A673 (cell line): Measurements from ENCODE around the gene MAST4. TPM values are rescaled to one million over a fixed set of nuclear protein-coding genes. Genes with fewer than 3 reads are reported as not detected.

Experiments used
- BruUV-seq: library from RNA; stranded (reverse); fragments of 400-500 nt; replicated peaks from 2 replicates; lab custom pipeline; 2021; lab: Mats Ljungman, UMichigan
- CTCF ChIA-PET: fragments of 300-600 bp; sonication (Branson Sonifier 250); formaldehyde crosslinking; loops from one replicate; lab custom pipeline; 2022; ENCODE audit warnings: antibody characterized with exemption; lab: Charles Lee
- POLR2A ChIA-PET: fragments of 300-600 bp; sonication (Branson Sonifier 250); formaldehyde crosslinking; loops from one replicate; lab custom pipeline; 2022; ENCODE audit warnings: antibody characterized with exemption; ENCODE audit not compliant: low non-redundant PET; lab: Charles Lee
- DNase-seq: peaks from one replicate; pipeline ENCODE4 v3.0.0-alpha.2; 2015; ENCODE audit warnings: low spot score
- H3K27ac ChIP-seq: fragments of 200-600 bp; sonication (generic); 2 replicates; pipeline ENCODE4 v1.5.1; 2016; ENCODE audit warnings: mixed run types, low read depth, mild to moderate bottlenecking, mixed read lengths, antibody characterized with exemption, low read length; ENCODE audit not compliant: poor library complexity, severe bottlenecking
- H3K27me3 ChIP-seq: fragments of 200-600 bp; sonication (generic); replicated peaks from 2 replicates; pipeline ENCODE4 v1.6.1; 2017; ENCODE audit warnings: mixed run types, low read depth, mild to moderate bottlenecking, mixed read lengths, antibody characterized with exemption, low read length; ENCODE audit not compliant: insufficient read depth, poor library complexity
- H3K36me3 ChIP-seq: fragments of 200-600 bp; sonication (generic); 2 replicates; pipeline ENCODE4 v1.6.1; 2016; ENCODE audit warnings: mixed run types, mild to moderate bottlenecking, mixed read lengths, antibody characterized with exemption, low read length; ENCODE audit not compliant: insufficient read depth, poor library complexity, severe bottlenecking
- H3K4me1 ChIP-seq: fragments of 200-600 bp; sonication (generic); 2 replicates; pipeline ENCODE4 v1.6.1; 2017; ENCODE audit warnings: mixed run types, mild to moderate bottlenecking, mixed read lengths, antibody characterized with exemption, low read length; ENCODE audit not compliant: insufficient read depth, poor library complexity, severe bottlenecking
- H3K4me3 ChIP-seq: fragments of 200-600 bp; sonication (generic); 2 replicates; pipeline ENCODE4 v1.5.1; 2016; ENCODE audit warnings: low read depth, mixed run types, mild to moderate bottlenecking, mixed read lengths, low read length; ENCODE audit not compliant: poor library complexity, severe bottlenecking
- H3K9me3 ChIP-seq: fragments of 200-600 bp; sonication (generic); 2 replicates; pipeline ENCODE4 v1.6.1; 2016; ENCODE audit warnings: mixed run types, low read depth, mild to moderate bottlenecking, mixed read lengths, antibody characterized with exemption, low read length; ENCODE audit not compliant: poor library complexity, severe bottlenecking
- EZH2 ChIP-seq: fragments of 200-600 bp; sonication (generic); IDR thresholded peaks from 2 replicates; pipeline ENCODE4 v1.6.1; 2017; ENCODE audit warnings: borderline replicate concordance, low read depth, mild to moderate bottlenecking, mixed read lengths, antibody characterized with exemption, low read length; ENCODE audit not compliant: poor library complexity, severe bottlenecking
- intact Hi-C: fragments of 100-400 bp; cut with micrococcal nuclease; formaldehyde crosslinking; loops from one replicate; pipeline ENCODE4 v1.10.0; 2022; ENCODE audit not compliant: unreplicated experiment
- total RNA-seq: library from RNA; stranded (reverse); gene quantifications from 2 replicates; pipeline ENCODE4 v1.2.3, GENCODE V29; 2021
- TF ChIP-seq, protein P1 (sequence below): fragments of 300-800, 200-600 bp; sonication (generic); conservative IDR thresholded peaks from 2 replicates; pipeline ENCODE4 v1.5.1; 2017; ENCODE audit warnings: low read depth, mild to moderate bottlenecking, antibody characterized with exemption, low read length, moderate library complexity, mixed read lengths

The MAST4 gene
- total RNA-seq, 1 experiment from 2014 or later, result 4.5 TPM

DNA sequence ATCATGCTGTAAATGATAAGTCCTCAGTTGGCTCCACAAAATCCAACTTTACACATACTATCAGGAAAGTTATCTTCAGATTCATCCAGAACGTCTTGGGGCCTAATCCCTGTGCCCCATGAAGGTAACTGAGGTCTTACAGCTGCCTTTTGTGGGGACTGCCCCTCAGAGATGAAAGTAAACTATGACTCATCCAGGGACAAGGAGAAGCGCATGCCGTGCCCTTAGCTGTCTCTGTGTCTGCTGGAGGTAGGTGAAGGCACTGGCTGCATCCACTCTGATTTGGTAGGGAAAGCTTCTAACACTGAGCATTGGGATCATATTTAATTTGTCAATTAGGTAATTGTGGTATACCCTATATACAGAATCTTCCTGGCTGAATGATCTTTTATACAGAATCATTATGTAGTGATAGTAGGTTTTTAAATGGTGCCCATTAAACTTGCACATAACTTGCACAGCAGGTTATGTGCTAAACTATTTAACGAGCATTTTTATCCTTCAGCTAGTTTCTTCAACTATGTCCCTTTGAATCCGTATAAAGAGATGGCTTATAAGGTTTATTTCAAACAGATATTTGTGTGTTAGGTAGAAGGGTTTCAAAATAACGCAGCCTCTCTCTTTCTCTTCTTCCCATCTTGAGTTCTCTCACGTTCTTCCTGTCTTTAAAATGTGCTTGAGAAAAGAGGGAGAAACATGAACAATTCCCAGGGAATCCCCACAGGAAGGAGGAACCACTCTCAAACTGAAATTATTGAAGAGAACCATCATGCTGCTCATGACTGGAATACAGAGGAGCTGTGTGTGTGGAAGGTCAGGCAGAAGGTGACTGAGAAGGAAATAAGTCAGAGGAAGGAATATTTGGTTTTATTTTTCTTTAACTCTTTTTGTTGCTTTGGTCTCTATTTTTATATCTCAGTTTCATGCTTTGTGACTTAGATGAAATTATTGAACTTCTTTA lies 349.5 kb downstream of the MAST4 start:
- no TSS peak for BruUV-seq
- no peaks in the 10 kb centered on the region for H3K36me3 ChIP-seq
- no peaks in the 10 kb centered on the region for H3K9me3 ChIP-seq
- DNase-seq, result no peak
- no peaks in the 10 kb centered on the region for H3K4me1 ChIP-seq
- no peaks in the 10 kb centered on the region for H3K27me3 ChIP-seq
- intact Hi-C loops, result no loop called here
- H3K27ac ChIP-seq, result no peak overlapping the region
- POLR2A ChIA-PET, result interaction anchor here (0.5 kb wide), 1 partner anchor 225 kb away, joined by 13 read pairs; no protein-coding TSS in a partner anchor
- CTCF ChIA-PET, result no interaction called here
- no peak overlapping the region for H3K4me3 ChIP-seq
- no peak for TF ChIP-seq EZH2
- TF ChIP-seq, protein P1, sequence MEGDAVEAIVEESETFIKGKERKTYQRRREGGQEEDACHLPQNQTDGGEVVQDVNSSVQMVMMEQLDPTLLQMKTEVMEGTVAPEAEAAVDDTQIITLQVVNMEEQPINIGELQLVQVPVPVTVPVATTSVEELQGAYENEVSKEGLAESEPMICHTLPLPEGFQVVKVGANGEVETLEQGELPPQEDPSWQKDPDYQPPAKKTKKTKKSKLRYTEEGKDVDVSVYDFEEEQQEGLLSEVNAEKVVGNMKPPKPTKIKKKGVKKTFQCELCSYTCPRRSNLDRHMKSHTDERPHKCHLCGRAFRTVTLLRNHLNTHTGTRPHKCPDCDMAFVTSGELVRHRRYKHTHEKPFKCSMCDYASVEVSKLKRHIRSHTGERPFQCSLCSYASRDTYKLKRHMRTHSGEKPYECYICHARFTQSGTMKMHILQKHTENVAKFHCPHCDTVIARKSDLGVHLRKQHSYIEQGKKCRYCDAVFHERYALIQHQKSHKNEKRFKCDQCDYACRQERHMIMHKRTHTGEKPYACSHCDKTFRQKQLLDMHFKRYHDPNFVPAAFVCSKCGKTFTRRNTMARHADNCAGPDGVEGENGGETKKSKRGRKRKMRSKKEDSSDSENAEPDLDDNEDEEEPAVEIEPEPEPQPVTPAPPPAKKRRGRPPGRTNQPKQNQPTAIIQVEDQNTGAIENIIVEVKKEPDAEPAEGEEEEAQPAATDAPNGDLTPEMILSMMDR, result no peak

DNA sequence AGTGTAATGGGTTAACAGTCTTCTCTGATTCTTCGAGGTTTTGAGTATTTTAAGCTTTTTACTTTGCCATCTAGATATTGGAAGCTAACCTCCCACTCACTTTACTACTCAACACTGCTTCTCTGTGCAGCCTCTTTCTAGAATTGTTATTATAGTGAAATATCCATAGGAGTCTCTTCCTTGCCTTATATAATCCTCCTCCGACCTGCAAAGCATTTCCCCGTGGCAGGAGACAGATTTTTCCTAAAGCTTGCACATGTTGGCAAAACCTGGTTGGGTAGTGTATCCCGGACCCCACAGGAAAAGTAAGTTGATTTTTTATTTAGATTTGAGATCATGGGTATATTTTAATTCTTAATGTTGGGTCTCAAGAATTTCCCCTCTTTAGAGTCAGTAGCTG lies 351.3 kb downstream of the MAST4 start:
- BruUV-seq, result no TSS peak
- Histone ChIP-seq H3K4me3 (no peak overlapping the region), H3K36me3 (no peaks in the 10 kb centered on the region), H3K27me3 (no peaks in the 10 kb centered on the region), H3K9me3 (no peaks in the 10 kb centered on the region), H3K4me1 (no peaks in the 10 kb centered on the region), H3K27ac (no peak overlapping the region)
- TF ChIP-seq, protein P1, result no peak
- no peak for TF ChIP-seq EZH2
- ChIA-PET POLR2A (no interaction called here), CTCF (no interaction called here)
- no peak for DNase-seq
- intact Hi-C loops, result no loop called here

DNA sequence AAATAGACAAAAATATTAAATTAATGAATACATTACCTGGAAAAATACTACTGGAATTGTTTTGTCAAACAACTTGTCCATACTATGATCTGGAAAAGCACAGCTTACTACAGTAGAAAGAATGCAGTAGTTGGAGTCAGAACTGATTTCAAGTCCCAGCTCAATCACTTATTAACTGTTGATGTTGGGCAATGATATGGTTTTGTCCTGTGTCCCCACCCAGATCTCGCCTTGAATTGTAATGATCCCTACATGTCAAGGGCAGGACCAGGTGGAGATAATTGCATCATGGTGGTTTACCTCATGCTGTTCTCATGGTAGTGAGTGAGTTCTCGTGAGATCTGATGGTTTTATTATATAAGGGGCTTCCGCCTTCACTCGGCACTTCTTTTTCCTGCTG lies 352.9 kb downstream of the MAST4 start:
- POLR2A ChIA-PET, result no interaction called here
- CTCF ChIA-PET, result no interaction called here
- Histone ChIP-seq H3K4me3 (no peak overlapping the region), H3K36me3 (no peaks in the 10 kb centered on the region), H3K4me1 (no peaks in the 10 kb centered on the region), H3K27ac (no peak overlapping the region), H3K27me3 (no peaks in the 10 kb centered on the region), H3K9me3 (no peaks in the 10 kb centered on the region)
- no TSS peak for BruUV-seq
- DNase-seq, result no peak
- TF ChIP-seq, protein P1, result no peak
- TF ChIP-seq EZH2, result no peak
- intact Hi-C loops, result no loop called here
